Stimulated activated CD4-positive, alpha-beta T cell treated with anti-CD3 and anti-CD28 coated beads, Interleukin-1b, Interleukin-23, amount 100 ng/mL, for 48 hours (primary cell): ENCODE measurements around the gene DOCK2.
A peak's percentile ranks its signal among the peaks of the same experiment; 100 is the strongest.

Experiments used
- DNase-seq: peaks from one replicate; pipeline ENCODE4 v3.0.0-alpha.2; 2020

DOCK2 gene

GRCh38 chr5:169694091-169694625 lies 57.1 kb downstream of the DOCK2 start:
- DNase-seq: no peak

GRCh38 chr5:169695025-169695625 lies 58.0 kb downstream of the DOCK2 start:
- DNase-seq: no peak

GRCh38 chr5:169695919-169696490 lies 58.9 kb downstream of the DOCK2 start:
- no peak for DNase-seq

DNA sequence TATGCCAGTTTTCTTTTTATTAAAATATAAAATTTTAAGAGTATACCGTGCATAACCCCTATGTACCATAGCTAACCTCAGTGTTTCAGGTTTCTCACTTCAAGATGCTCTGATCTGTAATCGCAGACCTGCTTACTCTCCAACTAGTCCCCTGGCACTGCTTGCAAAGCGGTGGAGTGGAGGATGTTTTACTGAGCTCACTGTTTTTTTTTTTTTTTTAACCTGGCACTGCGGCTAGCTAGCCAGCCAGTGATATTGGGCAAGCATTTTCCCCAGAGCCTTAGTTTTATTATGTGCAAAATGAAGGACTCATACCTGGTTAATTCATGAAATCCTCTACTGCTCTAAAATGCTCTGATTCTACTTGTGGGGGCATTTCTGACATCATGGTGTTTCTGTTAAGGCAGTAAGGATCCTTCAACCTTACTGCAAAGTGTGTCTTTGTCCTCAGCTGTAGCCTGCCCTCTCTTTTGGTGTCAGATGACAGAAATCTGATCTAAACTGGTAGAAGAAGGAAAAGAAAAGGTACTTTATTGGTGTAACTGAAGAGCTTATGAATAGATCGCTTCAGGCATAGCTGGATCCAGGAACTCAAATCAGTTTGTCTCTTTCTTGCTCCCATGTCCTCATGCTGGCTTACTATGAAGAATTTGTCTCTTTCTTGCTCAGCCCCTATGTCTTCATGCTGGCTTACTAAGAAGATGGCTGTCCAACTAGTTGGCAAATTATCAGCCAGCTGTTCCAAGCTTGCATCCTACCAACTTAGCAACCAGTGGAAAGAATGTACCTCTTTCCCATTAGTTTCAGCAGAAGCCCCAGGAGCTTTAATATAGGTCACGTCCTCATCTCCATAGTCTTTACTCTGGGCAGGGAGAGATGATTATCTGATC lies 59.8 kb downstream of the DOCK2 start:
- no peak for DNase-seq

DNA sequence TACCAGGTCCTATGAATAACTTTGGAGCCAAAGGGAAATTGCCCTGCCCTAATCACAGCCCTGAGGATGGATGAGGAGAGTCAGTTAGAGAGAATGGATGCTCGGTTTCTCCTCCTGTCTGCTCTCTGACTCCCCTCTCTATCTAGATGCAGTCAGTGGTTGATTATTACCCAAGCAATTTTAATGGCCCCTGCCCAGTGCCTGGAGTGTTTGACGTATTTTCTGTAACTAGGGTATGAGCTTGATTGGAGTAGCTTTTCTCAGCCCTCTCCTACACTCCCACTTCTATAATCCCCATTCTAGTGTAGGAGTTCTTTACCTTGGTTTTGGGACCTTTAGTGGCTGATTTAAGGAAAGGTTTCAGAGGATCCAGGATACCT lies 60.4 kb downstream of the DOCK2 start:
- no peak for DNase-seq

DNA sequence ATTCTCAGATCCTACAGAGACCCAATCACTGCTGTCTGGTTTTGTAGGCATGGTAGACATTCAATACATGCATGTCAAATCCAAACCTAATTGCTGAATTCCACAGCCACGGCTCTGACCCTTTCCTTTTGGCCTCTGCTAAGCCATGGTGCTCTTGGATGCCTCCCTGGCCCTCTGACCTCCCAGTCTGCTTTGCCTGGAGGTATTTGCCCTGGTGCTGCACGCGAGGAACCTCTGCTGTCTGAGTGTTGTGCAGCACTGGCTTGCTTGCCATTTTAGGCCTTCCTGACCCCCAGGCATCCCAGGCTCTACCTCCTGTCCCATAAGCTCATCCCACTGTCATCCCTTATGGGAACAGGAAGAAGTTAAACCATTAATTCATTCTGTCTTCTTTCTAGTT lies 60.9 kb downstream of the DOCK2 start:
- no peak for DNase-seq

DNA sequence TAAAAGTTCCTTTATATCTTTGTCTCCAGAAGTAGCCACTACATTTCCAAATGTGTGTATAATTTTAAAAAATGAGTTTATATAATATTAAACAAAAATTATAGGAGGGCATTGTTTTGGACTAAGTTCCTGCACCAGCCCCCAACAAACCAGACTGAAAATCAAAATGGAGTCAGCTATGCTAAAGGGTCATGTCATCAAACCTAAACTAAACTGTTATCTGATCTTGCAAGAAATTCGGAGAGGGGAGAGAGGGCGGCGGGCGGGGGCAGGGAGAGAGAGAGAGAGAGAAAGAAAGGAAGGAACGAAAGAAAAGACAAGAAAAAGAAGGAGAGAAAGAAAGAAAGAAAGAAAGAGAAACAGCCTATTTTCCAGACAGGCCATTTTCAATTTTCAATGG lies 63.5 kb downstream of the DOCK2 start:
- DNase-seq: no peak

GRCh38 chr5:169701910-169702451 lies 64.9 kb downstream of the DOCK2 start:
- no peak for DNase-seq

DNA sequence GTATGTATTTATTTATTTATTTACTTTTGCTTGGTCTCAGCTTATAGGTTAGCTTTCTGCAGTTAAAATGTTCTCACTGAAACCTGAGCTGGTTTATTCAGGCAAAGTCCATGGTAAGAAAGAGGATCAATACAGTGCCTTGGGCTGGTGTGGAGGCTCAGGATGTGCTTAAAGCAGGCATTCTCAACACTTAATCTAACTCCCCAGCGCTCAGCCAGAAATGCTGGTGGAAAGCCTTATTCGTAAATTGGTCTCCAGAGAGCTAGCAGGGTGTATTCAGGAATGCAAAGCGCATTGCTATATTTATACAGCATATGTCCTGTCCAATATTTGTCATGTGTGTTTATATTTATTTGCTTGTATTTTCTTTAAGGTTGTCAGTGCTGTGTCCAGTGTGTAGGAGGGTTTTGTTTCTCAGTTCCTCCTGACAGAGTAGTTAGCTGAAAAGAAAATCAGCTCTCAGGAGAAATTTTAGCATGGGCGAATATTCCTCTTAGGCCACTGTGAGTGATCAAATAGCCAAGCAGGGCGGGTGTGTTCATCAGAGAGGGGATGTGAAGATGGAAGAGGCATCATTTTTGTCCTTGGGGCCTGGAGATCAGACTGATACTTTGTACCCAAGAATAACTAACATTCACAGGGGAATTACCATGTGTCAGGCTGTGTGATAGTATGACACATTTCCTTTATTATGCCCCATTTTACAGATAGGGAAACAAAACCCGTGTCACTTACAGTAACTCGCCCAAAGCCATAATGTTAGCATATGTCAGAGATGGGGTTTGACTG lies 65.8 kb downstream of the DOCK2 start:
- peak; percentile 33 for DNase-seq

GRCh38 chr5:169703813-169704212 lies 66.7 kb downstream of the DOCK2 start:
- DNase-seq: no peak

GRCh38 chr5:169705322-169705721 lies 68.2 kb downstream of the DOCK2 start:
- DNase-seq: no peak

DNA sequence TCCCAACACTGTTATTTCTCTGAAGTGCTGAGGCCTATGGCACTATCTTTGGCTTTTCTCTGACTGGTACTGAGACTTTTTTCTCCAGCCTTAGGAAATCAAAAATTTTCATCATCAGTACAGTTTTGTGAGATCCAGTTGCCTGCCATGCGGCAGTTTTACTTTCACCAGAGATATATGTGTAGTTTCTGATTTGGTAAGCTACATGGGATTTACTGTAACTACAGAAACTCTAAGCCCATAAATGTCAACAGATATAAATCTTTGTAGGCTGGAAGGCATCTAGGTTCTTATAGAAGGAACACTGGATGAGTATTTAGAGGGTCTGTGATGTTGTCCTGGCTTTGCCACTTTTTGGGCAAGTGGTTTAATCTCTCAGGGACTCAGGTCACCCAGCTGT lies 69.0 kb downstream of the DOCK2 start:
- no peak for DNase-seq

DNA sequence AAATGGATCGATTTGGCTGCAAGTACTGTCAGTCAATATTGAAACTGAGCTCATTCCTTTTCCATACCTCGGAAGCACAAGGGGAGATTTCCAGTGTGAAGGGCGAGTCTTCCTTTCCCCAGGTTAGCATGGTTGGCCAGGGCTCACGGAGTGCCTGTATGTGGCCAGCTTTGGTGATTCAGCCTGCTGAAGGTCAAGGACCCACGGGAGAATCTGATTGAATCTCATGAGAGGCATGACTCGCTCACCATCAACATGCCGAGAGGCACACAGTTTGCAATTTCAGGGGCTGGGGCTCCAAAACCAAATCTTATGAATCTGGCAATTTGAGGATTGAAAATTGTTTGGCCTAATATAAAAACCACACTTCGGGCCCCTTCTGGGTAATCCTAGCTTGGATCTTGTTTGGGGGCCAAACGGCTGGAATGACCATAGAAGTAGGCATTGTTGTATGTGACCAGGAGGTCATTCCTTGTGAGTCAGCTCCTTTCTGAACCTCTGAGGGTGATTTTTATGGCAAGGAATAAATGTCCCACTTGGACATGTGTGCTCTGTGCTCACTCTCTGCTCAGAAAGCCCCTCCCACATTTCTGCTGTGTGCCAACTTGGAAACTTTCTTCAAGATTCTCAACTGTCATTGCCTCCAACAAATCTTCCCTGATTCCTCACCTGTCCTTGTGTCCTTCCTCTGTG lies 69.8 kb downstream of the DOCK2 start:
- DNase-seq: no peak

DNA sequence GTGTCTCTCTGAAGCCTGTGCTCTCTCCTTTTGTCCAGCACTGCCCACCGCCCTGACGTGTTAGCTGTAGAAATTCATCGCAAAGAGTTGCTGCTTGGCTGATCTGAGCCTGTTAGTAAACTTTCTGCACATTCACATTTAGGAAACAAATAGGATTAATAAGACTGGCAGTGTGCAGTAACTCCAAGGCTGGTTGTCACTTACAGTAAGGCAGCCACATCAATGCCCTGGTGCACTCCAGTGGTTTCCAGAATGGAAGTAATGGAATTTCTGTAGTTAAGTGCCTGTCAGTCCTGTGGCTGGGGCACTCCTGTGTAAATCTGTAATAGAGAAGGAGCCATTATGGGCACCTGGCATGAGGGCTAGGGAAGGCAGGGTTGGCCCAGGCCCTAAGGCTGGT lies 70.6 kb downstream of the DOCK2 start:
- no peak for DNase-seq

GRCh38 chr5:169710675-169711074 lies 73.6 kb downstream of the DOCK2 start:
- no peak for DNase-seq

DNA sequence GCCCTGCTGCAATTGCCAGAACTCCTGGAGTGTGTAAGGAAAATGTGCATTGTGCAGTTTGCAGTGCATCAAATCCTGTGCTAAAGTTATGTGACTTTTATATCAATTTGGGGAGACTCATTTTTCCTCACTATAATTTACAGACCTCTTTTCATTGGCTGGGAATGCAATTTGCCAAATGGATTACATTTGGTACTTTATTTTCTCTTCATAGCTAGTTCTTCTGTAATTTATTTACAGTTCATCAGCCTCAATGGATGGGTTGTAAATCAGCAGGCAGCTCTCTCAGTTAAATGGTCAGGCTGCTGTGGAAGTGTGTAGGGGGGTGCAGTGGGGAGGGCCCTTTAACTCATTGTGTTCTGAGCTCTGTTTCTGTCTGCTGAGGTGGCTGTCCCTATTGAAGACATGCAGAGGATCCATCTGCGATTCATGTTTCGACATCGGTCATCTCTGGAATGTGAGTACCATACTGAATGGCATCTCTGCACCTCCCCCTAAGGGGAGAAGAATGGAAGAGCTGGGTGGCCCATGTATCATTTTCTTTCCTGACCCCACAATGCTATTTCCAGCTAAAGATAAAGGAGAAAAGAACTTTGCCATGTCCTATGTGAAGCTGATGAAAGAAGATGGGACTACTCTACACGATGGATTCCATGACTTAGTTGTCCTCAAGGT lies 74.6 kb downstream of the DOCK2 start:
- DNase-seq: no peak

- no peak for DNase-seq
Measured at GRCh38 chr5:169712428-169712827, 75.4 kb downstream of the DOCK2 start.

GRCh38 chr5:169716287-169716686 lies 79.2 kb downstream of the DOCK2 start:
- no peak for DNase-seq

GRCh38 chr5:169717288-169717687 lies 80.2 kb downstream of the DOCK2 start:
- DNase-seq: no peak

DNA sequence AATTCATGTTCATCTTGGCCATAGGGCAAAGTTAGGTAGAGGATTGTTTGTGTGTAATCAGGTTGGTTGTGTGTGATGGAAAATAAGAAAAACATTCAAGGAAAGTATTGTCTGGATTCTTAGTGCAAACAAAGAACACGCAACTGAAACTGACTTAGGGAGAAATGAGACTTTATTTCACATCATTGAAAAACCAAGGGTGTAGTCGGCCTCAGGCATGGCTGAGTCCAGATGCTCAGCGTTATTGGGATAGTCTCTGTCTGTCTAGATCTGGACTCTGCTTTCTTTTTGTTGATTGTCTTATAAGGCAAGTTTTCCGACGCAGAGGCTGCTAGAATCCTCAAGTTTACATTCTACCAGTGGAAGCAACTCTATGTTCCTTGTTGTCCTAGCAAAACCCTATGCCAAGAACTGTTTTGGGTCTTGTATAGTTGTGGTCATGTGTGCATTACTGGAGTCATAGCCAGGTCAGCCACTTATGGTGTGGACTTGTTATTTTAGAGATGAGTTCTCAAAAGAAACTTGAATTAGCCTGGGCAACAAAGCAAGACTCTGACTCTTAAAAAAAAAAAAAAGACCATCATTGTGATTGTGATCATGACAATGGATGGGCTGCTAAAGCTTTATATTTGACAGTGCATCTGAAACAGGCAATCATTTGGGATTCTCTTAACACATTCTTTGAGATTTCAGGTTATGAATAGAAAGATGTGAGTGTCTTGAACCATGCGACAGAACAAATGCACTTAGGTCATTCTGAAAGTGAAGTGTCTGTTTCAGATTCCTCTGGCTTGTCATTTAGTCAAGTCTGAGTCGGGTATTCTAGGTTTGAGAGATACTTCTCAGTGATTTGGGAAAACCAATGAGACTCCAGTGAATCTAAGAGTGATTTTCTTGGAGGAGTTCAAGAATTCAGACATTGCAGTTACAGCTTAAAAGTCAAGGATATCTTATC lies 82.6 kb downstream of the DOCK2 start:
- DNase-seq: no peak
